Neural cell (in vitro differentiated cells): ENCODE measurements around the gene CCND1. TPM values are rescaled to one million over a fixed set of nuclear protein-coding genes. Genes with fewer than 3 reads are reported as not detected.

Experiments used
- H2AFZ ChIP-seq: fragments of 200-600, 300-800 bp; sonication (generic), shearing (Covaris generic); 2 replicates; pipeline ENCODE4 v1.6.0; 2014; ENCODE audit warnings: low read depth, mild to moderate bottlenecking, antibody characterized with exemption, low read length, moderate library complexity
- H3F3A ChIP-seq: fragments of 200-600 bp; shearing (Covaris generic); 2 replicates; pipeline ENCODE4 v1.6.1; 2016; ENCODE audit warnings: mild to moderate bottlenecking, moderate library complexity, mixed read lengths, antibody characterized with exemption, low read length; ENCODE audit not compliant: insufficient read depth, poor library complexity, severe bottlenecking
- H3K27ac ChIP-seq: fragments of 200-600, 300-800 bp; sonication (generic), shearing (Covaris generic); 2 replicates; pipeline ENCODE4 v1.5.1; 2014; ENCODE audit warnings: mild to moderate bottlenecking, low read length, moderate library complexity
- H3K27me3 ChIP-seq: fragments of 300-800, 200-600 bp; sonication (generic), shearing (Covaris generic); 2 replicates; pipeline ENCODE4 v1.6.0; 2014; ENCODE audit warnings: mild to moderate bottlenecking, low read depth, low read length, moderate library complexity; ENCODE audit not compliant: insufficient read depth
- H3K36me3 ChIP-seq: fragments of 300-800, 200-600 bp; sonication (generic), shearing (Covaris generic); 2 replicates; pipeline ENCODE4 v1.5.1; 2014; ENCODE audit warnings: mild to moderate bottlenecking, antibody characterized with exemption, low read length, moderate library complexity; ENCODE audit not compliant: insufficient read depth
- H3K4me2 ChIP-seq: fragments of 300-800, 200-600 bp; sonication (generic), shearing (Covaris generic); 2 replicates; pipeline ENCODE4 v1.6.0; 2014; ENCODE audit warnings: mild to moderate bottlenecking, low read length
- H3K4me3 ChIP-seq: fragments of 300-800, 200-600 bp; sonication (generic), shearing (Covaris generic); 2 replicates; pipeline ENCODE4 v1.5.1; 2014; ENCODE audit warnings: mild to moderate bottlenecking, low read length, moderate library complexity
- H3K79me2 ChIP-seq: fragments of 200-600 bp; shearing (Covaris generic); replicated peaks from 2 replicates; pipeline ENCODE4 v1.6.0; 2014; ENCODE audit warnings: mild to moderate bottlenecking, low read length, moderate library complexity; ENCODE audit not compliant: insufficient read depth
- H3K9ac ChIP-seq: fragments of 300-800, 200-600 bp; sonication (generic), shearing (Covaris generic); 2 replicates; pipeline ENCODE4 v1.6.1; 2016; ENCODE audit warnings: mild to moderate bottlenecking, low read length, mixed read lengths
- H3K9me2 ChIP-seq: fragments of 200-600 bp; shearing (Covaris generic); 2 replicates; pipeline ENCODE4 v1.6.1; 2016; ENCODE audit warnings: mild to moderate bottlenecking, low read length, mixed read lengths; ENCODE audit not compliant: insufficient read depth
- H3K9me3 ChIP-seq: fragments of 200-600, 300-800 bp; sonication (generic), shearing (Covaris generic); 2 replicates; pipeline ENCODE4 v1.6.1; 2016; ENCODE audit warnings: mild to moderate bottlenecking, mixed run types, low read length, moderate library complexity, mixed read lengths
- H4K20me1 ChIP-seq: fragments of 200-600 bp; shearing (Covaris generic); 2 replicates; pipeline ENCODE4 v1.6.1; 2016; ENCODE audit warnings: mild to moderate bottlenecking, mixed run types; ENCODE audit not compliant: insufficient read depth
- EP300 ChIP-seq: fragments of 450-650 bp; conservative IDR thresholded peaks from 2 replicates; pipeline ENCODE4 v1.6.1; 2014; ENCODE audit warnings: antibody characterized with exemption, mild to moderate bottlenecking, moderate library complexity; ENCODE audit not compliant: poor library complexity, severe bottlenecking
- EZH2 ChIP-seq: fragments of 200-600, 300-800 bp; shearing (Covaris generic), sonication (generic); IDR thresholded peaks from 2 replicates; pipeline ENCODE4 v1.6.1; 2014; ENCODE audit warnings: antibody characterized with exemption, low read length, borderline replicate concordance, mild to moderate bottlenecking; ENCODE audit not compliant: insufficient read depth, poor library complexity, severe bottlenecking
- POLR2AphosphoS5 ChIP-seq: IDR thresholded peaks from 2 replicates; pipeline ENCODE4 v1.6.1; 2012
- RAD21 ChIP-seq: fragments of 450-650 bp; conservative IDR thresholded peaks from 2 replicates; pipeline ENCODE4 v1.6.1; 2014; ENCODE audit warnings: antibody characterized with exemption, mild to moderate bottlenecking, moderate library complexity
- SMC3 ChIP-seq: fragments of 450-650 bp; conservative IDR thresholded peaks from 2 replicates; pipeline ENCODE4 v1.6.1; 2014; ENCODE audit warnings: antibody characterized with exemption, mild to moderate bottlenecking, moderate library complexity; ENCODE audit not compliant: poor library complexity
- TAF1 ChIP-seq: IDR thresholded peaks from 2 replicates; pipeline ENCODE4 v1.6.1; 2012; ENCODE audit warnings: low read depth
- polyA plus RNA-seq: library from polyadenylated mRNA; depleted of rRNA; stranded (reverse); fragments of >200 nt; gene quantifications from 2 replicates; pipeline ENCODE4 v1.2.3, GENCODE V29; 2014
- TF ChIP-seq, protein P1 (sequence below): IDR thresholded peaks from 2 replicates; pipeline ENCODE4 v1.6.1; 2012; ENCODE audit warnings: borderline replicate concordance
- TF ChIP-seq, protein P2 (sequence below): fragments of 450-650 bp; IDR thresholded peaks from 2 replicates; pipeline ENCODE4 v1.5.1; 2014; ENCODE audit warnings: antibody characterized with exemption, mild to moderate bottlenecking, moderate library complexity; ENCODE audit not compliant: poor library complexity, severe bottlenecking

The CCND1 gene
- polyA plus RNA-seq, 1 donor from 2014 or later, result 2.7 TPM

DNA sequence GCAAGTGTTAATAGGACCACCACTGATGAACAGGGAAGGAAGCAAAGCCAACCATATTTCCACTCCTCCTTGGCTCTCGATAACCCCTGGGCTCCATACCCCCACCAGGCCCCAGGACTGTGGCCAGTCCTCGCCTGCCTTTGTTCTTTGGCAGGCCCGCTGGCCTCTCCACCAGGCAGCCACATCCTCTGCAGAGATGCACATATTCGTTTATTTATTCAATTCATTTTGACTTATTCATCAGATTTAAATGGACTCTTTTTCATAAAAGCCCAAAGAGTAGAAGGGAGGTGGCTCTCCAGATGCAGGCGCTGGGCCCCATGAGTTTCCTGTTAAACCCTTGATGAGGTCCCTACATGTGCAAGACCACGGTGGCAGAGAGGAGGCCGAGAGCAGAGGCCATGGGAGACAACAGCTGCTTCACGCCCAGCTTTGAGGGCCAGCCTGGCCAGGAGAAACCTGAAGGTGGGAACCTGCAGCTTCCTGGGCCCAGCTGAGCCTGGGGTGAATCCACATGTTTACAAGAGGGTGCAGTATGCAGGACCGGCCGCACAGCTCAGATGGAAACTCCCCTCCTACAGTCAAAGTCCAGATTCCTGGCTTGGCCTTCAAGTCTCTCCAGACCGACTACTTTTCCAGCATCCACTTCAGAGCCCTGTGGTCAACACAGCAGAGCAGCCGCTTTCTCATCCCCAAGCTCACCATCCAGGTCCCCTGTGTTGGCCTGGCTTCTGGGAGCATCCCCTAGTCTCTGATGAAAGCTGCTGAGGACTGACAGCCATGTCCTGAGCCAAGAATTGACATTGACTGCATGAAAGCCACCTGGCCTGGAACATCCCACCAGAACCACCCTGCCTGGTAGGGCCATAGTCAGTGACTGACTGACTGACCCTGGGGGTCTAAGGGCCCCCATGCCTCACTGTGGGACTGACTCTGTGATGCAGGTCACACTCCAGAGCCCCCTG is 39.7 kb upstream of the CCND1 start:
- Histone ChIP-seq H3K36me3 (no peaks in the 10 kb centered on the region), H4K20me1 (no peaks in the 10 kb centered on the region), H3K9ac (no peak overlapping the region), H3K27ac (no peak overlapping the region), H3K4me3 (no peak overlapping the region), H3K79me2 (no peaks in the 10 kb centered on the region), H3K9me3 (no peaks in the 10 kb centered on the region), H3K9me2 (no peaks in the 10 kb centered on the region), H3F3A (no peaks in the 10 kb centered on the region), H3K27me3 (no peaks in the 10 kb centered on the region), H2AFZ (no peak overlapping the region), H3K4me2 (no peak overlapping the region)
- TF ChIP-seq EZH2 (no peak), SMC3 (no peak), EP300 (no peak), POLR2AphosphoS5 (no peak), RAD21 (no peak), TAF1 (no peak)
- TF ChIP-seq, protein P1, sequence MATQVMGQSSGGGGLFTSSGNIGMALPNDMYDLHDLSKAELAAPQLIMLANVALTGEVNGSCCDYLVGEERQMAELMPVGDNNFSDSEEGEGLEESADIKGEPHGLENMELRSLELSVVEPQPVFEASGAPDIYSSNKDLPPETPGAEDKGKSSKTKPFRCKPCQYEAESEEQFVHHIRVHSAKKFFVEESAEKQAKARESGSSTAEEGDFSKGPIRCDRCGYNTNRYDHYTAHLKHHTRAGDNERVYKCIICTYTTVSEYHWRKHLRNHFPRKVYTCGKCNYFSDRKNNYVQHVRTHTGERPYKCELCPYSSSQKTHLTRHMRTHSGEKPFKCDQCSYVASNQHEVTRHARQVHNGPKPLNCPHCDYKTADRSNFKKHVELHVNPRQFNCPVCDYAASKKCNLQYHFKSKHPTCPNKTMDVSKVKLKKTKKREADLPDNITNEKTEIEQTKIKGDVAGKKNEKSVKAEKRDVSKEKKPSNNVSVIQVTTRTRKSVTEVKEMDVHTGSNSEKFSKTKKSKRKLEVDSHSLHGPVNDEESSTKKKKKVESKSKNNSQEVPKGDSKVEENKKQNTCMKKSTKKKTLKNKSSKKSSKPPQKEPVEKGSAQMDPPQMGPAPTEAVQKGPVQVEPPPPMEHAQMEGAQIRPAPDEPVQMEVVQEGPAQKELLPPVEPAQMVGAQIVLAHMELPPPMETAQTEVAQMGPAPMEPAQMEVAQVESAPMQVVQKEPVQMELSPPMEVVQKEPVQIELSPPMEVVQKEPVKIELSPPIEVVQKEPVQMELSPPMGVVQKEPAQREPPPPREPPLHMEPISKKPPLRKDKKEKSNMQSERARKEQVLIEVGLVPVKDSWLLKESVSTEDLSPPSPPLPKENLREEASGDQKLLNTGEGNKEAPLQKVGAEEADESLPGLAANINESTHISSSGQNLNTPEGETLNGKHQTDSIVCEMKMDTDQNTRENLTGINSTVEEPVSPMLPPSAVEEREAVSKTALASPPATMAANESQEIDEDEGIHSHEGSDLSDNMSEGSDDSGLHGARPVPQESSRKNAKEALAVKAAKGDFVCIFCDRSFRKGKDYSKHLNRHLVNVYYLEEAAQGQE, result no peak
- TF ChIP-seq, protein P2, sequence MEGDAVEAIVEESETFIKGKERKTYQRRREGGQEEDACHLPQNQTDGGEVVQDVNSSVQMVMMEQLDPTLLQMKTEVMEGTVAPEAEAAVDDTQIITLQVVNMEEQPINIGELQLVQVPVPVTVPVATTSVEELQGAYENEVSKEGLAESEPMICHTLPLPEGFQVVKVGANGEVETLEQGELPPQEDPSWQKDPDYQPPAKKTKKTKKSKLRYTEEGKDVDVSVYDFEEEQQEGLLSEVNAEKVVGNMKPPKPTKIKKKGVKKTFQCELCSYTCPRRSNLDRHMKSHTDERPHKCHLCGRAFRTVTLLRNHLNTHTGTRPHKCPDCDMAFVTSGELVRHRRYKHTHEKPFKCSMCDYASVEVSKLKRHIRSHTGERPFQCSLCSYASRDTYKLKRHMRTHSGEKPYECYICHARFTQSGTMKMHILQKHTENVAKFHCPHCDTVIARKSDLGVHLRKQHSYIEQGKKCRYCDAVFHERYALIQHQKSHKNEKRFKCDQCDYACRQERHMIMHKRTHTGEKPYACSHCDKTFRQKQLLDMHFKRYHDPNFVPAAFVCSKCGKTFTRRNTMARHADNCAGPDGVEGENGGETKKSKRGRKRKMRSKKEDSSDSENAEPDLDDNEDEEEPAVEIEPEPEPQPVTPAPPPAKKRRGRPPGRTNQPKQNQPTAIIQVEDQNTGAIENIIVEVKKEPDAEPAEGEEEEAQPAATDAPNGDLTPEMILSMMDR, result no peak

DNA sequence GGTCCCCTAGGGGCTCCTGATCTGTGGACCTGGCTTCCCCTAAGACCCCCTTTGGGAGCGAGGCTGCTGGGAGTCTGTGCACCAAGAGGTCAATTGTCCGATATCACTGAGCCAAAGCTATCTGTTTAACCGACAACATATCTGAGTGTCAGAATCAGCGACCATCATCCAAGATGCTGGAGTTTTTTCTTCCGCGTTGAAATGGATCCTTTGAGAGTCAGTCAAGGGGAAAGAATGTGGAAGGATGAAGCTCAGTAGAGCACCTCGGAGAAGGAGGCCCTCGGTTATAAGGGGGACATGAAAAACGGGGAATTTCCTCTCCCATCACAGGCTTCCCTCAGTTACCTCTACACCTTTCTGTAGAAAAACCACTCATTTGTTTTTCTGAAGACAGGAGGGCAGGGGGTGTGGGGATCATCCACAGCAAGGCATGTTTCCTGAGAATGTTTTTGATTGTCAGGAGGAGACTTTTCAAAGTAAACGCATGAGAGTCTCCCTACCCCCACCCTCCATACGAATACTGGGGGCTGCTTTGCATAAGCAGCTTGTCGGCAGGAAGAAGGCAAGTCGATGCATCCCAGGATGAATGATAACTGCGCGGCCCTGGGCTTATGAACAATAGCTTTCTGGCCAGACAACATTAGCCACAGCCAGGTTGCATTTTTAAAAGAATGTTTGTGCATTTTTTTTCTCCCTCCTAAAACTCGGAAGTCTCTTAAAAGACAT is 37.7 kb upstream of the CCND1 start:
- no peak overlapping the region for H3K9ac ChIP-seq
- no peak overlapping the region for H3K27ac ChIP-seq
- no peaks in the 10 kb centered on the region for H4K20me1 ChIP-seq
- no peaks in the 10 kb centered on the region for H3F3A ChIP-seq
- no peaks in the 10 kb centered on the region for H3K27me3 ChIP-seq
- H3K9me3 ChIP-seq, result no peaks in the 10 kb centered on the region
- no peaks in the 10 kb centered on the region for H3K79me2 ChIP-seq
- H2AFZ ChIP-seq, result no peak overlapping the region
- no peak for TF ChIP-seq EP300
- TF ChIP-seq, protein P1, result no peak
- TF ChIP-seq TAF1, result no peak
- TF ChIP-seq, protein P2, result no peak
- TF ChIP-seq POLR2AphosphoS5, result no peak
- TF ChIP-seq EZH2, result no peak
- TF ChIP-seq RAD21, result no peak
- no peaks in the 10 kb centered on the region for H3K9me2 ChIP-seq
- H3K4me2 ChIP-seq, result no peak overlapping the region
- no peak overlapping the region for H3K4me3 ChIP-seq
- no peaks in the 10 kb centered on the region for H3K36me3 ChIP-seq
